ENCODE data around the gene MTERF2. TPM values are rescaled to one million over a fixed set of nuclear protein-coding genes. Genes with fewer than 3 reads are reported as not detected.

The MTERF2 gene
- total and polyA plus RNA-seq, 2 of the 13 experiments (the other 11 are each of a cell fraction or from before 2014, with no cell fraction given), result 8.0 to 11.6 TPM

DNA sequence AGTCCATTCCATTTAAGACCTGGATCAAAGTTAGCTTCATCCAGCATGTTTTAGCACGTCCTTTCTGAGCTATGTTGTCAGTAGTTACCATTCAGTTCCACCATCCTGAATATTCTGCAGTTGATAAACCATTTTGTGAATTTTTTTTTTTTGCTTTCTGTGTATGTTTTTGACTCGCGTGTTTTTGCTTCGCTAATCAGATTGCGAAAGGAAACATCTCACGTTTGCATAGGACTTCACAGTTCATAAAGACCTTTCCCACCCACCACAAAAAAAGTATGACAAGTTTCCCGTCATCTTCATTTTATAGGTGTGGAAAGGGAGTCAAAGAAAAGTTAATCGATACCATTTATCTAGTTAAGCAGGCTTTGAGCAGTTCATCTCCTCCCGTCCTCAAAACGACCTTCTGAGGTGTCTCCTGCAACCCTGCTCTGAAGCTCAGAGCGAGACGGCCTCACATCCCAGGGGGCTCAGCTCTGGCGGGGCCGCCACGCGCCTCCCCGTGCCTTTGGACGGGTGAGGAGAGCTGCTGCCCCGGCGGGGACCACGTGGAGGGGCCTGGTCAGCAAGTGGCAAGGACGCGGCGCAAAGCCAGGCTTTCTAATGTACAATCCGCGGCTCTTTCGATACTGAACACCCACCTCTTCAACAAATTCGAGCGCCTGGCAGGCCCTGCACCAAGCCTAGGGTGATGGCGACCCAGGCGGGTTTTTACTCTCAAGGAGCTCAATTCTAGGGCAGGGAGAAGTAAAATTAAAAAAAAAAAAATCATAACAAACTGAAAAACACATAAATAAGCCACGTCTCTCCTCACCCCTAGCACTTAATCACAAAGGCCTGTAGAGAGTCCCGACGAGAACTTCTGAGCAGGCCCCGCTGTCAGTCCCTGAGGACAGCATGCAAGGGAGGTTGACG is 32.2 kb downstream of the MTERF2 start (continued):
- TF ChIP-seq YY1 (IDR thresholded peaks at IDR 0.05; ENCODE audit: insufficient read depth, insufficient replicate concordance, low read depth, low read length) (no peak), ZNF570 (CRISPR knock-in tag; IDR thresholded peaks at IDR 0.05; ENCODE audit: borderline replicate concordance) (no peak), TBL1XR1 (IDR thresholded peaks at IDR 0.05; ENCODE audit: borderline replicate concordance, low read length, partially characterized antibody) (no peak), DR1 (CRISPR knock-in tag; IDR thresholded peaks at IDR 0.05) (no peak), ZNF616 (CRISPR knock-in tag; IDR thresholded peaks at IDR 0.05; ENCODE audit: low read depth) (no peak), POLR2A (IDR thresholded peaks at IDR 0.05; ENCODE audit: insufficient read depth in 1 of 2, low read depth in 2 of 2, low read length in 2 of 2) (no peak), NR1H2 (CRISPR knock-in tag; IDR thresholded peaks at IDR 0.05; ENCODE audit: borderline replicate concordance, low read depth) (no peak), ZNF124 (CRISPR knock-in tag; IDR thresholded peaks at IDR 0.05) (no peak), MAF1 (CRISPR knock-in tag; IDR thresholded peaks at IDR 0.05; ENCODE audit: borderline replicate concordance) (no peak), HMG20B (CRISPR knock-in tag; conservative IDR thresholded peaks at IDR 0.05) (no peak), THAP9 (CRISPR knock-in tag; IDR thresholded peaks at IDR 0.05; ENCODE audit: borderline replicate concordance) (0 out of 2 replicates have a peak, but pooled peaks have one; percentile 13), TOPORS (CRISPR knock-in tag; IDR thresholded peaks at IDR 0.05) (no peak), HINFP (CRISPR knock-in tag; IDR thresholded peaks at IDR 0.05; ENCODE audit: low read depth) (no peak), AHDC1 (CRISPR knock-in tag; IDR thresholded peaks at IDR 0.05; ENCODE audit: borderline replicate concordance) (no peak), GATAD2A (CRISPR knock-in tag; IDR thresholded peaks at IDR 0.05) (no peak), MEIS2 (CRISPR knock-in tag; IDR thresholded peaks at IDR 0.05) (no peak)
- TF ChIP-seq, protein P1, sequence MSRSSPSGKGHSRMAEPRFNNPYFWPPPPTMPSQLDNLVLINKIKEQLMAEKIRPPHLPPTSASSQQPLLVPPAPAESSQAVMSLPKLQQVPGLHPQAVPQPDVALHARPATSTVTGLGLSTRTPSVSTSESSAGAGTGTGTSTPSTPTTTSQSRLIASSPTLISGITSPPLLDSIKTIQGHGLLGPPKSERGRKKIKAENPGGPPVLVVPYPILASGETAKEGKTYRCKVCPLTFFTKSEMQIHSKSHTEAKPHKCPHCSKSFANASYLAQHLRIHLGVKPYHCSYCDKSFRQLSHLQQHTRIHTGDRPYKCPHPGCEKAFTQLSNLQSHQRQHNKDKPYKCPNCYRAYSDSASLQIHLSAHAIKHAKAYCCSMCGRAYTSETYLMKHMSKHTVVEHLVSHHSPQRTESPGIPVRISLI (CRISPR knock-in tag; IDR thresholded peaks at IDR 0.05; ENCODE audit: borderline replicate concordance), result no peak
